ENCODE results near the gene FTSJ1. TPM values are rescaled to one million over a fixed set of nuclear protein-coding genes. Genes with fewer than 3 reads are reported as not detected.
"Not testable (repeated sequence)": the region's sequence is repeated elsewhere in the genome, so short reads cannot be mapped to it uniquely, and the experiment has no call there.

Gene FTSJ1
- total RNA-seq, 1 experiment from 2014 or later: 22.9 TPM

- DNase-seq: no peak
- H3K4me1 ChIP-seq (ENCODE audit: low read length): peaks cover 12% of the 10 kb centered on the region
- no peaks in the 10 kb centered on the region for H4K20me1 ChIP-seq (ENCODE audit: insufficient read depth, low read depth, low read length)
- H3K4me2 ChIP-seq (ENCODE audit: low read depth, low read length, poor library complexity, severe bottlenecking): no peak overlapping the region
- no peak overlapping the region for H3K27ac ChIP-seq (ENCODE audit: low read length)
- no peaks in the 10 kb centered on the region for H3K9me3 ChIP-seq (ENCODE audit: low read length)
- H2AFZ ChIP-seq (ENCODE audit: low read length): no peak overlapping the region
- no peak overlapping the region for H3K9ac ChIP-seq (ENCODE audit: low read length)
- H3K36me3 ChIP-seq (ENCODE audit: insufficient read depth, low read length): no peaks in the 10 kb centered on the region
- peaks cover 10% of the 10 kb centered on the region for H3K79me2 ChIP-seq (ENCODE audit: low read length)
- H3K4me3 ChIP-seq (ENCODE audit: low read length): no peak overlapping the region
- H3K27me3 ChIP-seq (ENCODE audit: low read length): no peaks in the 10 kb centered on the region
- H3K9me2 ChIP-seq (replicated peaks; ENCODE audit: insufficient read depth, low read length): no peaks in the 10 kb centered on the region
These were observed 47.7 kb downstream of the FTSJ1 start for GRCh38 chrX:48523682-48524081.

GRCh38 chrX:48525853-48526252, 49.9 kb downstream of the FTSJ1 start:
- not testable (repeated sequence) for H3K4me3 ChIP-seq (ENCODE audit: low read length); H3K79me2 ChIP-seq (ENCODE audit: low read length); H3K27ac ChIP-seq (ENCODE audit: low read length); H2AFZ ChIP-seq (ENCODE audit: low read length); H3K9me2 ChIP-seq (replicated peaks; ENCODE audit: insufficient read depth, low read length); H3K4me1 ChIP-seq (ENCODE audit: low read length); H3K27me3 ChIP-seq (ENCODE audit: low read length); H3K4me2 ChIP-seq (ENCODE audit: low read depth, low read length, poor library complexity, severe bottlenecking); H4K20me1 ChIP-seq (ENCODE audit: insufficient read depth, low read depth, low read length); H3K9me3 ChIP-seq (ENCODE audit: low read length); H3K9ac ChIP-seq (ENCODE audit: low read length); H3K36me3 ChIP-seq (ENCODE audit: insufficient read depth, low read length); DNase-seq

GRCh38 chrX:48530736-48531135, 54.7 kb downstream of the FTSJ1 start:
- Histone ChIP-seq H3K36me3 (ENCODE audit: insufficient read depth, low read length) (no peaks in the 10 kb centered on the region; the same call in 1 of the 2 replicates), H3K9ac (ENCODE audit: low read length) (no peak overlapping the region), H3K27ac (ENCODE audit: low read length) (no peak overlapping the region), H3K4me3 (ENCODE audit: low read length) (no peak overlapping the region), H2AFZ (ENCODE audit: low read length) (no peak overlapping the region), H3K9me2 (replicated peaks; ENCODE audit: insufficient read depth, low read length) (no peaks in the 10 kb centered on the region), H3K27me3 (ENCODE audit: low read length) (no peaks in the 10 kb centered on the region), H3K79me2 (ENCODE audit: low read length) (no peaks in the 10 kb centered on the region), H3K4me1 (ENCODE audit: low read length) (no peaks in the 10 kb centered on the region), H3K9me3 (ENCODE audit: low read length) (no peaks in the 10 kb centered on the region), H4K20me1 (ENCODE audit: insufficient read depth, low read depth, low read length) (no peaks in the 10 kb centered on the region), H3K4me2 (ENCODE audit: low read depth, low read length, poor library complexity, severe bottlenecking) (no peak overlapping the region)
- DNase-seq: no peak

- H3K9ac ChIP-seq (ENCODE audit: low read length): no peak overlapping the region
- no peaks in the 10 kb centered on the region for H3K4me1 ChIP-seq (ENCODE audit: low read length)
- no peak overlapping the region for H3K4me2 ChIP-seq (ENCODE audit: low read depth, low read length, poor library complexity, severe bottlenecking)
- no peaks in the 10 kb centered on the region for H3K27me3 ChIP-seq (ENCODE audit: low read length)
- no peaks in the 10 kb centered on the region for H3K9me2 ChIP-seq (replicated peaks; ENCODE audit: insufficient read depth, low read length)
- no peak for DNase-seq
- no peaks in the 10 kb centered on the region for H3K79me2 ChIP-seq (ENCODE audit: low read length)
- no peak overlapping the region for H3K27ac ChIP-seq (ENCODE audit: low read length)
- no peak overlapping the region for H3K4me3 ChIP-seq (ENCODE audit: low read length)
- H4K20me1 ChIP-seq (ENCODE audit: insufficient read depth, low read depth, low read length): no peaks in the 10 kb centered on the region
- H3K9me3 ChIP-seq (ENCODE audit: low read length): no peaks in the 10 kb centered on the region
- H3K36me3 ChIP-seq (ENCODE audit: insufficient read depth, low read length): no peaks in the 10 kb centered on the region; the same call in 1 of the 2 replicates
- no peak overlapping the region for H2AFZ ChIP-seq (ENCODE audit: low read length)
These were observed 55.5 kb downstream of the FTSJ1 start for GRCh38 chrX:48531358-48531959.

- Histone ChIP-seq H3K4me1 (ENCODE audit: low read length) (no peaks in the 10 kb centered on the region), H3K27ac (ENCODE audit: low read length) (no peak overlapping the region), H3K79me2 (ENCODE audit: low read length) (no peaks in the 10 kb centered on the region), H3K36me3 (ENCODE audit: insufficient read depth, low read length) (no peaks in the 10 kb centered on the region; the same call in 1 of the 2 replicates), H4K20me1 (ENCODE audit: insufficient read depth, low read depth, low read length) (no peaks in the 10 kb centered on the region), H2AFZ (ENCODE audit: low read length) (no peak overlapping the region), H3K9me2 (replicated peaks; ENCODE audit: insufficient read depth, low read length) (no peaks in the 10 kb centered on the region), H3K27me3 (ENCODE audit: low read length) (no peaks in the 10 kb centered on the region), H3K9ac (ENCODE audit: low read length) (no peak overlapping the region), H3K4me3 (ENCODE audit: low read length) (no peak overlapping the region), H3K9me3 (ENCODE audit: low read length) (no peaks in the 10 kb centered on the region), H3K4me2 (ENCODE audit: low read depth, low read length, poor library complexity, severe bottlenecking) (no peak overlapping the region)
- no peak for DNase-seq
These were observed 56.2 kb downstream of the FTSJ1 start for GRCh38 chrX:48532161-48532560.

GRCh38 chrX:48533165-48533564, 57.2 kb downstream of the FTSJ1 start:
- Histone ChIP-seq H4K20me1 (ENCODE audit: insufficient read depth, low read depth, low read length) (no peaks in the 10 kb centered on the region), H3K4me3 (ENCODE audit: low read length) (no peak overlapping the region), H3K27ac (ENCODE audit: low read length) (no peak overlapping the region), H3K9ac (ENCODE audit: low read length) (no peak overlapping the region), H3K27me3 (ENCODE audit: low read length) (no peaks in the 10 kb centered on the region), H3K9me3 (ENCODE audit: low read length) (no peaks in the 10 kb centered on the region), H3K79me2 (ENCODE audit: low read length) (no peaks in the 10 kb centered on the region), H3K9me2 (replicated peaks; ENCODE audit: insufficient read depth, low read length) (no peaks in the 10 kb centered on the region), H3K4me1 (ENCODE audit: low read length) (no peaks in the 10 kb centered on the region), H3K4me2 (ENCODE audit: low read depth, low read length, poor library complexity, severe bottlenecking) (no peak overlapping the region), H2AFZ (ENCODE audit: low read length) (no peak overlapping the region), H3K36me3 (ENCODE audit: insufficient read depth, low read length) (no peaks in the 10 kb centered on the region; the same call in 1 of the 2 replicates)
- DNase-seq: no peak

Other genes starting within 250 kb of the FTSJ1 start
- not detected in 2 replicates for gene SSX1, start 220.8 kb upstream of the FTSJ1 start, total RNA-seq (2014; rRNA removed; shearing (Covaris generic); ENCODE audit: low replicate concordance)
- not detected in 2 replicates for gene SSX3, start 119.5 kb upstream of the FTSJ1 start, total RNA-seq (2014; rRNA removed; shearing (Covaris generic); ENCODE audit: low replicate concordance)
- not detected in 2 replicates for gene SSX4, start 92.7 kb upstream of the FTSJ1 start, total RNA-seq (2014; rRNA removed; shearing (Covaris generic); ENCODE audit: low replicate concordance)
- not detected in 2 replicates for gene SSX4B, start 64.2 kb upstream of the FTSJ1 start, total RNA-seq (2014; rRNA removed; shearing (Covaris generic); ENCODE audit: low replicate concordance)
- not detected in 2 replicates for gene SLC38A5, start 5.9 kb upstream of the FTSJ1 start, total RNA-seq (2014; rRNA removed; shearing (Covaris generic); ENCODE audit: low replicate concordance)
- 0.29 TPM in 1 of 2 replicates, not detected in the other for gene PORCN, start 32.8 kb downstream of the FTSJ1 start, total RNA-seq (2014; rRNA removed; shearing (Covaris generic); ENCODE audit: low replicate concordance)
- gene EBP, start 45.6 kb downstream of the FTSJ1 start, total RNA-seq (2014; rRNA removed; shearing (Covaris generic); ENCODE audit: low replicate concordance): 50.2 and 90.6 TPM in 2 replicates
- 3.1 and 14.4 TPM in 2 replicates for gene TBC1D25, start 63.5 kb downstream of the FTSJ1 start, total RNA-seq (2014; rRNA removed; shearing (Covaris generic); ENCODE audit: low replicate concordance)
- gene RBM3, start 98.3 kb downstream of the FTSJ1 start, total RNA-seq (2014; rRNA removed; shearing (Covaris generic); ENCODE audit: low replicate concordance): 176 and 183 TPM in 2 replicates
- gene WDR13, start 121.3 kb downstream of the FTSJ1 start, total RNA-seq (2014; rRNA removed; shearing (Covaris generic); ENCODE audit: low replicate concordance): 35.5 and 53.4 TPM in 2 replicates
- 63.4 and 83.6 TPM in 2 replicates for gene WAS, start 207.6 kb downstream of the FTSJ1 start, total RNA-seq (2014; rRNA removed; shearing (Covaris generic); ENCODE audit: low replicate concordance)
- 9.5 and 12.2 TPM in 2 replicates for gene SUV39H1, start 220.5 kb downstream of the FTSJ1 start, total RNA-seq (2014; rRNA removed; shearing (Covaris generic); ENCODE audit: low replicate concordance)

Measured in Karpas-422 (cell line).